Neural cell (in vitro differentiated cells): ENCODE results near the gene WDR7. TPM values are rescaled to one million over a fixed set of nuclear protein-coding genes. Genes with fewer than 3 reads are reported as not detected.

Experiments used
- H2AFZ ChIP-seq: fragments of 200-600, 300-800 bp; sonication (generic), shearing (Covaris generic); 2 replicates; pipeline ENCODE4 v1.6.0; 2014; ENCODE audit warnings: low read depth, mild to moderate bottlenecking, antibody characterized with exemption, low read length, moderate library complexity
- H3F3A ChIP-seq: fragments of 200-600 bp; shearing (Covaris generic); 2 replicates; pipeline ENCODE4 v1.6.1; 2016; ENCODE audit warnings: mild to moderate bottlenecking, moderate library complexity, mixed read lengths, antibody characterized with exemption, low read length; ENCODE audit not compliant: insufficient read depth, poor library complexity, severe bottlenecking
- H3K27ac ChIP-seq: fragments of 200-600, 300-800 bp; sonication (generic), shearing (Covaris generic); 2 replicates; pipeline ENCODE4 v1.5.1; 2014; ENCODE audit warnings: mild to moderate bottlenecking, low read length, moderate library complexity
- H3K27me3 ChIP-seq: fragments of 300-800, 200-600 bp; sonication (generic), shearing (Covaris generic); 2 replicates; pipeline ENCODE4 v1.6.0; 2014; ENCODE audit warnings: mild to moderate bottlenecking, low read depth, low read length, moderate library complexity; ENCODE audit not compliant: insufficient read depth
- H3K36me3 ChIP-seq: fragments of 300-800, 200-600 bp; sonication (generic), shearing (Covaris generic); 2 replicates; pipeline ENCODE4 v1.5.1; 2014; ENCODE audit warnings: mild to moderate bottlenecking, antibody characterized with exemption, low read length, moderate library complexity; ENCODE audit not compliant: insufficient read depth
- H3K4me2 ChIP-seq: fragments of 300-800, 200-600 bp; sonication (generic), shearing (Covaris generic); 2 replicates; pipeline ENCODE4 v1.6.0; 2014; ENCODE audit warnings: mild to moderate bottlenecking, low read length
- H3K4me3 ChIP-seq: fragments of 300-800, 200-600 bp; sonication (generic), shearing (Covaris generic); 2 replicates; pipeline ENCODE4 v1.5.1; 2014; ENCODE audit warnings: mild to moderate bottlenecking, low read length, moderate library complexity
- H3K79me2 ChIP-seq: fragments of 200-600 bp; shearing (Covaris generic); replicated peaks from 2 replicates; pipeline ENCODE4 v1.6.0; 2014; ENCODE audit warnings: mild to moderate bottlenecking, low read length, moderate library complexity; ENCODE audit not compliant: insufficient read depth
- H3K9ac ChIP-seq: fragments of 300-800, 200-600 bp; sonication (generic), shearing (Covaris generic); 2 replicates; pipeline ENCODE4 v1.6.1; 2016; ENCODE audit warnings: mild to moderate bottlenecking, low read length, mixed read lengths
- H3K9me2 ChIP-seq: fragments of 200-600 bp; shearing (Covaris generic); 2 replicates; pipeline ENCODE4 v1.6.1; 2016; ENCODE audit warnings: mild to moderate bottlenecking, low read length, mixed read lengths; ENCODE audit not compliant: insufficient read depth
- H3K9me3 ChIP-seq: fragments of 200-600, 300-800 bp; sonication (generic), shearing (Covaris generic); 2 replicates; pipeline ENCODE4 v1.6.1; 2016; ENCODE audit warnings: mild to moderate bottlenecking, mixed run types, low read length, moderate library complexity, mixed read lengths
- H4K20me1 ChIP-seq: fragments of 200-600 bp; shearing (Covaris generic); 2 replicates; pipeline ENCODE4 v1.6.1; 2016; ENCODE audit warnings: mild to moderate bottlenecking, mixed run types; ENCODE audit not compliant: insufficient read depth
- CTCF ChIP-seq: fragments of 450-650 bp; IDR thresholded peaks from 2 replicates; pipeline ENCODE4 v1.5.1; 2014; ENCODE audit warnings: antibody characterized with exemption, mild to moderate bottlenecking, moderate library complexity; ENCODE audit not compliant: poor library complexity, severe bottlenecking
- EP300 ChIP-seq: fragments of 450-650 bp; conservative IDR thresholded peaks from 2 replicates; pipeline ENCODE4 v1.6.1; 2014; ENCODE audit warnings: antibody characterized with exemption, mild to moderate bottlenecking, moderate library complexity; ENCODE audit not compliant: poor library complexity, severe bottlenecking
- EZH2 ChIP-seq: fragments of 200-600, 300-800 bp; shearing (Covaris generic), sonication (generic); IDR thresholded peaks from 2 replicates; pipeline ENCODE4 v1.6.1; 2014; ENCODE audit warnings: antibody characterized with exemption, low read length, borderline replicate concordance, mild to moderate bottlenecking; ENCODE audit not compliant: insufficient read depth, poor library complexity, severe bottlenecking
- MXI1 ChIP-seq: fragments of 450-650 bp; conservative IDR thresholded peaks from 2 replicates; pipeline ENCODE4 v1.6.1; 2014; ENCODE audit warnings: antibody characterized with exemption, mild to moderate bottlenecking; ENCODE audit not compliant: poor library complexity, severe bottlenecking
- POLR2AphosphoS5 ChIP-seq: IDR thresholded peaks from 2 replicates; pipeline ENCODE4 v1.6.1; 2012
- RAD21 ChIP-seq: fragments of 450-650 bp; conservative IDR thresholded peaks from 2 replicates; pipeline ENCODE4 v1.6.1; 2014; ENCODE audit warnings: antibody characterized with exemption, mild to moderate bottlenecking, moderate library complexity
- REST ChIP-seq: IDR thresholded peaks from 2 replicates; pipeline ENCODE4 v1.6.1; 2012; ENCODE audit warnings: borderline replicate concordance
- SMC3 ChIP-seq: fragments of 450-650 bp; conservative IDR thresholded peaks from 2 replicates; pipeline ENCODE4 v1.6.1; 2014; ENCODE audit warnings: antibody characterized with exemption, mild to moderate bottlenecking, moderate library complexity; ENCODE audit not compliant: poor library complexity
- TAF1 ChIP-seq: IDR thresholded peaks from 2 replicates; pipeline ENCODE4 v1.6.1; 2012; ENCODE audit warnings: low read depth
- polyA plus RNA-seq: library from polyadenylated mRNA; depleted of rRNA; stranded (reverse); fragments of >200 nt; gene quantifications from 2 replicates; pipeline ENCODE4 v1.2.3, GENCODE V29; 2014

The WDR7 gene
- polyA plus RNA-seq, 1 donor from 2014 or later, result 15.1 TPM

- Histone ChIP-seq H3K79me2 (no peaks in the 10 kb centered on the region), H3K36me3 (no peaks in the 10 kb centered on the region), H3K4me3 (no peak overlapping the region), H3F3A (peaks cover 3% of the 10 kb centered on the region), H2AFZ (no peak overlapping the region), H4K20me1 (no peaks in the 10 kb centered on the region), H3K9me2 (no peaks in the 10 kb centered on the region), H3K4me2 (no peak overlapping the region), H3K9me3 (no peaks in the 10 kb centered on the region), H3K27ac (no peak overlapping the region), H3K9ac (no peak overlapping the region), H3K27me3 (no peaks in the 10 kb centered on the region)
- TF ChIP-seq REST, result no peak
- no peak for TF ChIP-seq POLR2AphosphoS5
- TF ChIP-seq EZH2, result no peak
- no peak for TF ChIP-seq SMC3
- TF ChIP-seq MXI1, result no peak
- no peak for TF ChIP-seq EP300
- TF ChIP-seq TAF1, result no peak
- no peak for TF ChIP-seq CTCF
Measured at GRCh38 chr18:56743115-56743514, 92.0 kb downstream of the WDR7 start.

GRCh38 chr18:56747032-56747658, 96.0 kb downstream of the WDR7 start:
- no peak overlapping the region for H3K9ac ChIP-seq
- no peaks in the 10 kb centered on the region for H4K20me1 ChIP-seq
- H3K36me3 ChIP-seq, result no peaks in the 10 kb centered on the region
- TF ChIP-seq EZH2, result no peak
- no peak for TF ChIP-seq RAD21
- no peaks in the 10 kb centered on the region for H3K9me2 ChIP-seq
- H3K4me2 ChIP-seq, result no peak overlapping the region
- peaks cover 3% of the 10 kb centered on the region for H3F3A ChIP-seq
- H2AFZ ChIP-seq, result no peak overlapping the region
- no peak overlapping the region for H3K27ac ChIP-seq
- H3K4me3 ChIP-seq, result no peak overlapping the region
- H3K27me3 ChIP-seq, result no peaks in the 10 kb centered on the region
- no peaks in the 10 kb centered on the region for H3K79me2 ChIP-seq
- no peaks in the 10 kb centered on the region for H3K9me3 ChIP-seq
